ENCODE measurements around the gene MED26.
"Not testable (repeated sequence)": the region's sequence is repeated elsewhere in the genome, so short reads cannot be mapped to it uniquely, and the experiment has no call there.

Gene MED26, protein sequence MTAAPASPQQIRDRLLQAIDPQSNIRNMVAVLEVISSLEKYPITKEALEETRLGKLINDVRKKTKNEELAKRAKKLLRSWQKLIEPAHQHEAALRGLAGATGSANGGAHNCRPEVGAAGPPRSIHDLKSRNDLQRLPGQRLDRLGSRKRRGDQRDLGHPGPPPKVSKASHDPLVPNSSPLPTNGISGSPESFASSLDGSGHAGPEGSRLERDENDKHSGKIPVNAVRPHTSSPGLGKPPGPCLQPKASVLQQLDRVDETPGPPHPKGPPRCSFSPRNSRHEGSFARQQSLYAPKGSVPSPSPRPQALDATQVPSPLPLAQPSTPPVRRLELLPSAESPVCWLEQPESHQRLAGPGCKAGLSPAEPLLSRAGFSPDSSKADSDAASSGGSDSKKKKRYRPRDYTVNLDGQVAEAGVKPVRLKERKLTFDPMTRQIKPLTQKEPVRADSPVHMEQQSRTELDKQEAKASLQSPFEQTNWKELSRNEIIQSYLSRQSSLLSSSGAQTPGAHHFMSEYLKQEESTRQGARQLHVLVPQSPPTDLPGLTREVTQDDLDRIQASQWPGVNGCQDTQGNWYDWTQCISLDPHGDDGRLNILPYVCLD

DNA sequence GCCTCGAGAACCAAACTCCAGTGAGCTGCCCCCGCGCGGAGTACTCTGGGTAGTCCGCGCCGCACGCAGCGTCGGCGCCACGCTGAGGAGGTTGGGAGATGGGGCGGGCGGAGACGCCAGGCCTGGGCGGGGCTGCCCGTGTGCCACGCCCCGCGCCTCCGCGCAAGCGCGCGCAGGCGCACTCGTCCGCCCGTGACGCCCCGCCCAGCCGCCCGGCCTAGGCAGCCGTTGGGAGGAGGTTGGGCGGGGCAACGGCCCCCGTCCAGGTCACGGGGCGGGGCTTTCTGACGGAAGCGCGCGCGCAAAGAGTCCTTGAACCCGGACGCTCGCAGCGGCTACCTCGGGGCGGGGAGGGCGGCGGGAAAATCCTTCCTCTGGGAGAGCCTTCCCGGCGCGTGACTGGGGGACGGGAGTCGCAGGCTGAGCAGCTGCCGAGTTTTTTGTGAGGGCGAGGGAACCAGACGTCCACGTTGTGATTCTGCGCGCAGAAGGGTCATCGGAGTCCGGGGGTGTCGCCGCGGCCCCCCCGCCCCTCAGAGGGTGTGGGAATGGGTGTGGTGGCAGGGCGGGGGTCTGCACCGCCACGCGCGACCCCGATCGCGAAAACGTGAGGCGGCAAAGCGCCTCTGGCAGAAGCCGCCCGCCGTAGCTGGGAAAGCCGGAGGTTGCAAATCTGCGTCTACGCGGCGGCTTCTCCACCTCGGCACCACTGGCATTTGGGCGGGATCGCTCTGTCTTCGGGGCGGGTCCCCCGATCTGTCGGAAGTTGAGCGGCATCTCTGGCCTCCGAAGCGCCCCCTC, at the start of gene MED26:
MED26 (minus strand) TSS at position 22 of the 801 bp plus-strand sequence. CDS start 261 bp downstream, outside the sequence.
- peak; percentile 100 for DNase-seq (ENCODE audit: low spot score)

DNA sequence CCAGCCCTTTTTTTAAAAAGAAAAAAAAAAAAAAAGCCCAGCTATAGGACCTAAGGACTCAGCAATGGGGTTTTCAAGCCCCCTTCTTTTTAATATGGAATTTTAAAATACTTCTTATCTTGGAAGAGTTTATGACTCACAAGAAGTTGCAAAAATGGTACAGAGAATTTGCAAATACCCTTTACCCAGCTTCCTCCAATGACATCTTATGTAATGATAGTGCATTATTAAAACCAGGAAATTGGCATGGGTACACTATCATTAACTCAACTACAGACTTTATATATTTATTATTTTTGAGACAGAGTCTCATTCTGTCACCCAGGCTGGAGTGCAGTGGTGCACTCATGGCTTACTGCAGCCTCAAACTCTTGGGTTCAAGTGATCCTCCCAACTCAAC, 49.1 kb upstream of the MED26 start:
- DNase-seq (ENCODE audit: low spot score): no peak

GRCh38 chr19:16676101-16676798, 48.2 kb upstream of the MED26 start:
- DNase-seq (ENCODE audit: low spot score): no peak

GRCh38 chr19:16673839-16674238, 45.8 kb upstream of the MED26 start:
- DNase-seq (ENCODE audit: low spot score): not testable (repeated sequence)

DNA sequence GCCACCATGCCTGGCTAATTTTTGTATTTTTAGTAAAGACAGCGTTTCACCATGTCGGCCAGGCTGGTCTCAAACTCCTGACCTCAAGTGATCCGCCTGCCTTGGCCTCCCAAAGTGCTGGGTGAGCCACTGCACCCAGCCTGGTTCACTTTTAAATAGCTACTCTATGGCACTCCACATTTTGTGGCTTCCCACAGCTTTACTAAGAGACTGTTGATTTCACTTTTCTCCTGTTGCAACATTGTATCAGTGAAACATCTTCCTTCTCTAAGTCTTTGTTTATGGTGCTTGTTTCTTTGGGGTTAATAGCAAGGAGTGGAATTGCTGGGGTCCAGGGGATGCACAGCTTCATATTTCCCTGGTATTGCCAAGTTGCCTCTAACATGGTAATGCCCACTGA, 45.2 kb upstream of the MED26 start:
- DNase-seq (ENCODE audit: low spot score): no peak

DNA sequence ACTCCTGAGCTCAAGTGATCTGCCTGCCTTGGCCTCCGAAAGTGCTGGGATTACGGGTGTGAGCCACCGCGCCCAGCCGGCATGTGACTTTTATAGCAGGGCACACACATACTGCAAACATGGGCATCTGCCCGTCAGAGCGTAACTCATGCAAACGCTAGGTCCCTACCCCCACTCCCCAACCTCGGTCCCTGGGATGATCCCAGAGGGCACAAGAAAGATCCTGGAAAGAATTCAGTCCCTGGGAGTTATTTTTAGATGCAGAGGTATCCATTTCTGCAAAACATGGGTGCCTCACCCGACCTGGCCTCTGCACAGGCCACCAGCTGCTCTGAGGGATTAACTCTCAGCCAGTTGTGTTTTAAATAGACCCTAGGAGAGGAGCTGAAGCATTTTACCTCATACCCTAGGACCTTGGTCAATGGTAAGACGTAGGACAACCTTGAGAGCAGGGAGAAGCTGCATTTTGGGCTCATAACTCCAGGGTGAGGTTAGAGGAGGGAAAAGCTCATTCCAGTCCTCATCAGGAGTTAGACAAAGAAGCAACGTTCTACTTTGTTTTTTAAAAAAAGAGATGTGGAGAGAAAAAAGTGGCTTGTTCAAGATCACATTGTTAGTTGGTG, 43.8 kb upstream of the MED26 start:
- no peak for DNase-seq (ENCODE audit: low spot score)

- no peak for DNase-seq (ENCODE audit: low spot score)
These were observed 42.3 kb upstream of the MED26 start for GRCh38 chr19:16670291-16670690.

DNA sequence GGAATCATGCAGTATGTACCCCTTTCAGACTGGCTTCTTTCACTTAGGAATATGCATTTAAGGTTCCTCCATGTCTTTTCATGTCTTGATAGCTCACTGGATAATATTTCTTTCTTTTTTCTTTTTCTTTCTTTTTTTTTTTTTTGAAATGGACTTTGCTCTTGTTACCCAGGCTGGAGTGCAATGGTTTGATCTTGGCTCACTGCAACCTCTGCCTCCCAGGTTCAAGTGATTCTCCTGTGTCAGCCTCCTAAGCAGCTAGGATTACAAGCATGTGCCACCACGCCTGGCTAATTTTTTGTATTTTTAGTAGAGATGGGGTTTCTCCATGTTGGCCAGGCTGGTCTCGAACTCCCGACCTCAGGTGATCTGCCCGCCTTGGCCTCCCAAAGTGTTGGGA, 40.7 kb upstream of the MED26 start:
- not testable (repeated sequence) for DNase-seq (ENCODE audit: low spot score)

- DNase-seq (ENCODE audit: low spot score): no peak
These were observed 40.2 kb upstream of the MED26 start for GRCh38 chr19:16668176-16668575.

GRCh38 chr19:16661480-16662034, 33.6 kb upstream of the MED26 start:
- DNase-seq (ENCODE audit: low spot score): no peak

- peak; percentile 34 for DNase-seq (ENCODE audit: low spot score)
These were observed 32.9 kb upstream of the MED26 start, which contains the start of gene TMEM38A for GRCh38 chr19:16660763-16661479. Gene TMEM38A (plus strand): TSS chr19:16661139. CDS start chr19:16661218, 79 bp downstream.

GRCh38 chr19:16659832-16660708, 32.1 kb upstream of the MED26 start, which contains the start of gene SMIM7:
Gene SMIM7 (minus strand): TSS chr19:16660144. CDS start chr19:16660110, 34 bp downstream.
- DNase-seq (ENCODE audit: low spot score): peak; percentile 100

GRCh38 chr19:16659464-16659831, 31.4 kb upstream of the MED26 start:
- no peak for DNase-seq (ENCODE audit: low spot score)

DNA sequence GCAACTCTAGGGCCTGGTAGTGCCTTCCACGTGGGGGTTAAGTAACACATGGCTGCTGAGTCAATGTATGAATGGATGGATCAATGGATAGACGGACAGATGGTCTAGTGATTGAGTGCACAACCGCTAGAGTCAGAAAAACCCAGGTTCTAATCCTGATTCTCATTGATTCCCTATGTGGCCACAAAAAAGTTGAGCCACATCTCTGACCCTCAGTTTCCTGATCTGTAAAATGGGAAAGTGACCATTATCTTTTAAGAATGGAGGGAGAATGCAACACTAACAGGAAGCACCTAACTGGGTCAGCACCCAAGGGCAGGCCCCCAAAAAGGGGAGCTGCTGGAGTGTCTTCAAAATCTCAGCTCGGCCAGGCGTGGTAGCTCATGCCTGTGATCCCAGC, 29.4 kb upstream of the MED26 start:
- DNase-seq (ENCODE audit: low spot score): no peak

DNA sequence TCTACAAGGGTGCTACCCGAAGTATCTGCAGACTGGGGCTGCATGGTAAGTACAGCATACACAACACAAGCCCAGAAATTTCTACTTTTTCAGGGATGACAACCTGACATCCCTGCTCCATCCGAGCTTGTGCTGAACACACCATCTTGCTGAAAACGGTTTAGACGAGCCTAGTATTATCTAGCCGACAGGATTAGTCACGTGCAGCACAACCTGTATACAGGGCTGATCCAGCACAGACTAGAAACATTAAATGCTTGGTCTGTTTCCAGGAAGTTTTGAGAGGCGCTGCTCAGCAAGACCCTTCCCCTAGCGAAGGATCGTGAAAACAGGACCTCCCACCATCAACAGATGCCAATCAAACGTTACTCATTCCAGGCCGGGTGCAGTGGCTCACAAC, 27.7 kb upstream of the MED26 start:
- no peak for DNase-seq (ENCODE audit: low spot score)

DNA sequence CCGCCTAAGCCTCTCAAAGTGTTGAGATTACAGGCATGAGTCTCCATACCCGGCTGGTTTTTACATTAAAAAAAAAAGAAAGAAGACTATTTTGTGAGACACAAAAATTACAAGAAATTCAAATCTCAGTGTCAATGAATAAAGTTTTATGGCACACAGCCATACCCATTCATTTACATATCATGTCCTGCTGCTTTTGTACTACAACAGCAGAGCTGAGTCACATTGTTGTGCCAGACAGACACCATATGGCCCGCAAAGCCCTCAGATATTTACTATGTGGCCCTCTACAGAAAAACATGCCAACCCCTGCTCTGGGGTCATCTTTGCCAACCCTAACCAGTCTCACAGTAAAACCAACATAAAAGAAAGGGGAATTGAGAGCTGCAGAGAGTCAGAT, 26.6 kb upstream of the MED26 start:
- no peak for DNase-seq (ENCODE audit: low spot score)

GRCh38 chr19:16654140-16654539, 26.1 kb upstream of the MED26 start:
- DNase-seq (ENCODE audit: low spot score): peak; percentile 20

DNA sequence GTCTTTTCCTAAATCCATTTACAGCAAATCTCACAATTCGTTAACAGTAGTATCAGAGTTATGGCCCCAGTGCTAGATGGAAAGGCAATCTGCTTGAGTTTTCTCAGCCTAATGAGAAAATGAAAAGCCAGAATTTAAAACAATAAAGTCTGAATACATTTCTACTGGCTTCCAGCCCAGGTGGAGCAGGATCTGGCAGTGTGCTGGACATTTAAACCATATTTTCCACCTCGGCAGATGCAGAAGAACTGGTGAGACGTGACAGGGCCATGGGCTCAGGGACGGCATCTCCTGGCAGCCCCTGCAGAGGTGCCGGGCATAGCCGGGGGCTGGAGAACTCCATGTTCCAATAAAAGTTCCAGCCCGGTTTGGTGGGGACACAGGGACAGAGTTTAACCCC, 24.9 kb upstream of the MED26 start:
- DNase-seq (ENCODE audit: low spot score): no peak

DNA sequence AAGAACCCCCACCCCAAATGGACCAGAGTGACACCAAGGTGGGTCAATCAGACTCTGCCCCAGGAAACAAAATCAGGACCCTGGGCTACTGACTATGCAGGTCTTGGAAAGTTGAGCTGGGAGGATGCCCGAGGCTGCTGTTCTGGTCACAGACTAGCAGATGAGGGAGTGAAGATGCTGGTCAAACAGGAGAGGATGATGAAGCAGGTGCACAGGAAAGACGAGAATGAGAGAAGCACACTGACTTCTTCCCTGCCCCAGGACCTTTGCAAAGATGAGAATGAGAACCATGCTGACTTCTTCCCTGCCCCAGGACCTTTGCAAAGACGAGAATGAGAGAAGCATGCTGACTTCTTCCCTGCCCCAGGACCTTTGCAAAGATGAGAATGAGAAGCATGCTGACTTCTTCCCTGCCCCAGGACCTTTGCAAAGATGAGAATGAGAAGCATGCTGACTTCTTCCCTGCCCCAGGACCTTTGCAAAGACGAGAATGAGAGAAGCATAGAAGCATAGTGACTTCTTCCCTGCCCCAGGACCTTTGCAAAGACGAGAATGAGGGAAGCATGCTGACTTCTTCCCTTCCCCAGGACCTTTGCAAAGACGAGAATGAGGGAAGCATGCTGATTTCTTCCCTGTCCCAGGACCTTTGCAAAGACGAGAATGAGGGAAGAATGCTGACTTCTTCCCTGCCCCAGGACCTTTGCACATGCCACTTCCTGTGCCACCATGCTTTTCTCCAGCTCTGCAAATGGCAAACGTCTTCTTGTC, 23.6 kb upstream of the MED26 start:
- DNase-seq (ENCODE audit: low spot score): not testable (repeated sequence)
